Measurements from ENCODE around the gene NDUFB6. TPM values are rescaled to one million over a fixed set of nuclear protein-coding genes. Genes with fewer than 3 reads are reported as not detected.
A peak's percentile ranks its signal among the peaks of the same experiment; 100 is the strongest.

NDUFB6 gene
- total and polyA plus RNA-seq, 2 donors (not counting 1 experiment from before 2014, with no cell fraction given), result 35.5 to 60.9 TPM

DNA sequence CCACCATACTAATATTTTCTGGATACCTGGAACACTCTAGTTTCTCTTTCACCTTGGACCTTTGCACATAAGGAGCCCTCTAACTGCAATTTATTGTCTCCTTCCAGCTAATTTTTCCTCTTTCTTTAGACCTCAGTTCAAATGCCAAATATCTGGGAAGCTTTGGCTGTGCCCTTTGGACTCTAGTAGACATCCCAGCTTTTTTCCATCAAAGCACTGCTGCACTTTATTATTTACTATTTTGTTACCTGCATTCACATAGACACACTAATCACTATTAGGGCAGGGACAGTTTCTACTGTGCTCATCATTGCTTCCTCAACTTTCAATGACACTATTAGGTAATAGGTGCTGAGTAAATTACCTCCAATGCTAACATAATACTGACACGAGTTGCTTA is 49.0 kb downstream of the NDUFB6 start:
- Histone ChIP-seq H3K4me1 (ENCODE audit: control insufficient read depth, extremely low read depth, insufficient read depth, low read length) (no peaks in the 10 kb centered on the region), H3K9me3 (ENCODE audit: control insufficient read depth, insufficient read depth, low read depth, low read length) (no peaks in the 10 kb centered on the region), H3K36me3 (ENCODE audit: control insufficient read depth, insufficient read depth, low read length) (no peaks in the 10 kb centered on the region), H3K27me3 (ENCODE audit: control insufficient read depth, insufficient read depth, low read length) (no peaks in the 10 kb centered on the region), H3K9ac (ENCODE audit: insufficient read depth, low read length) (no peak overlapping the region), H3K79me2 (ENCODE audit: control insufficient read depth, insufficient read depth, low read length) (peaks cover 14% of the 10 kb centered on the region), H4K20me1 (ENCODE audit: control insufficient read depth, extremely low read depth, insufficient read depth, low read length) (no peaks in the 10 kb centered on the region), H3K4me3 (replicated peaks in 1 of 4; ENCODE audit: control extremely low read depth in 1 of 4, insufficient read depth in 1 of 4, low read depth in 3 of 4, low read length in 4 of 4) (no peak overlapping the region), H3K27ac (ENCODE audit: insufficient read depth, low read length) (no peak overlapping the region), H2AFZ (ENCODE audit: low read length) (no peak overlapping the region), H3K4me2 (ENCODE audit: extremely low read depth, insufficient read depth, low read length) (peak overlapping the region; percentile 8)
- no peak for DNase-seq (ENCODE audit: low read depth in 2 of 2)
- TF ChIP-seq, protein P1, sequence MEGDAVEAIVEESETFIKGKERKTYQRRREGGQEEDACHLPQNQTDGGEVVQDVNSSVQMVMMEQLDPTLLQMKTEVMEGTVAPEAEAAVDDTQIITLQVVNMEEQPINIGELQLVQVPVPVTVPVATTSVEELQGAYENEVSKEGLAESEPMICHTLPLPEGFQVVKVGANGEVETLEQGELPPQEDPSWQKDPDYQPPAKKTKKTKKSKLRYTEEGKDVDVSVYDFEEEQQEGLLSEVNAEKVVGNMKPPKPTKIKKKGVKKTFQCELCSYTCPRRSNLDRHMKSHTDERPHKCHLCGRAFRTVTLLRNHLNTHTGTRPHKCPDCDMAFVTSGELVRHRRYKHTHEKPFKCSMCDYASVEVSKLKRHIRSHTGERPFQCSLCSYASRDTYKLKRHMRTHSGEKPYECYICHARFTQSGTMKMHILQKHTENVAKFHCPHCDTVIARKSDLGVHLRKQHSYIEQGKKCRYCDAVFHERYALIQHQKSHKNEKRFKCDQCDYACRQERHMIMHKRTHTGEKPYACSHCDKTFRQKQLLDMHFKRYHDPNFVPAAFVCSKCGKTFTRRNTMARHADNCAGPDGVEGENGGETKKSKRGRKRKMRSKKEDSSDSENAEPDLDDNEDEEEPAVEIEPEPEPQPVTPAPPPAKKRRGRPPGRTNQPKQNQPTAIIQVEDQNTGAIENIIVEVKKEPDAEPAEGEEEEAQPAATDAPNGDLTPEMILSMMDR (conservative IDR thresholded peaks at IDR 0.05 in 1 of 2, IDR thresholded peaks at IDR 0.05 in 1 of 2; ENCODE audit: low read depth in 1 of 2, low read length in 2 of 2), result no peak
- no peak for TF ChIP-seq EZH2 (IDR thresholded peaks at IDR 0.05; ENCODE audit: low read length, missing control alignments)

DNA sequence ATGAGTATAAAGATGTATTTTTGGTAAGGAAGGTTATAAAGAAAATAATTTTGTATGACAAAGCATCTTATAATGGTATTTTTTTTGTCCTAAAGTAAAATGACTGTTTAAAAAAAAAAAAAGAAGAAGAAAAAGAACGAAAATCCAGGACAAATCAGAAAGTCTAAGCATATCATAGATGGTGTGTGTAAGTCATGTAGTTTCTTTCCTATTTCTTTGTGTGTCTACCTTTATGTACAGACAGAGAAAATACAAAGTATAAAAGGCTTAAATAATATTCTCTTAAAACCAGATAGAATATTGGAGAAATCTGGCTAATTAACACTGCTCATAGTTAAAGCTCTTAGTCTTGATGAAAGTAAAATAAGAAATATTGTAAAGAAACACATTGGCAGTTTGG is 54.7 kb downstream of the NDUFB6 start:
- Histone ChIP-seq H3K9ac (ENCODE audit: insufficient read depth, low read length) (no peak overlapping the region), H3K27me3 (ENCODE audit: control insufficient read depth, insufficient read depth, low read length) (no peaks in the 10 kb centered on the region), H3K79me2 (ENCODE audit: control insufficient read depth, insufficient read depth, low read length) (no peaks in the 10 kb centered on the region), H3K4me3 (replicated peaks in 1 of 4; ENCODE audit: control extremely low read depth in 1 of 4, insufficient read depth in 1 of 4, low read depth in 3 of 4, low read length in 4 of 4) (no peak overlapping the region), H3K4me1 (ENCODE audit: control insufficient read depth, extremely low read depth, insufficient read depth, low read length) (no peaks in the 10 kb centered on the region), H3K36me3 (ENCODE audit: control insufficient read depth, insufficient read depth, low read length) (no peaks in the 10 kb centered on the region), H2AFZ (ENCODE audit: low read length) (no peak overlapping the region), H4K20me1 (ENCODE audit: control insufficient read depth, extremely low read depth, insufficient read depth, low read length) (no peaks in the 10 kb centered on the region), H3K27ac (ENCODE audit: insufficient read depth, low read length) (no peak overlapping the region), H3K9me3 (ENCODE audit: control insufficient read depth, insufficient read depth, low read depth, low read length) (no peaks in the 10 kb centered on the region), H3K4me2 (ENCODE audit: extremely low read depth, insufficient read depth, low read length) (no peak overlapping the region)
- TF ChIP-seq, protein P1 (conservative IDR thresholded peaks at IDR 0.05 in 1 of 2, IDR thresholded peaks at IDR 0.05 in 1 of 2; ENCODE audit: low read depth in 1 of 2, low read length in 2 of 2), result no peak
- no peak for TF ChIP-seq EZH2 (IDR thresholded peaks at IDR 0.05; ENCODE audit: low read length, missing control alignments)
- DNase-seq (ENCODE audit: low read depth in 2 of 2), result no peak

DNA sequence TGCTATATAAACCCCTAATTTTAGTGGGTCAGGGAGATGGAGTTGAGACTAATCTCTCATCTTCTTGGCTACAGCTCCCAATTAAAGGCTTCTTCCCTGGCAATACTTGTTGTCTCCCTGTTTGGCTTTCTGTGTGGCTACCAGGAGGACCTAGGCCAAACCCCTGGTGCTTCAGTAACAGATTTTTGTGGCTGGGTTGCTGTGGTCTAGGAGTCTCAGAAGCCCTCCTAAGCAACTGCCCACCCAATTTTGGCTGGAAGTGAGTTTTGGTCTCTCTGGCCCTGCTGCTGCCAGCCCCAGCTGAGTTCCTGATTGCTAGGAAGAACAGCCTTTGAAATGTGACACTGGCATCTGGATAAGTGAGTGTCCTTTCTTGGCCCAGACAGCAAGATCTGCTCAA is 56.7 kb downstream of the NDUFB6 start:
- Histone ChIP-seq H3K9me3 (ENCODE audit: control insufficient read depth, insufficient read depth, low read depth, low read length) (no peaks in the 10 kb centered on the region), H3K4me3 (replicated peaks in 1 of 4; ENCODE audit: control extremely low read depth in 1 of 4, insufficient read depth in 1 of 4, low read depth in 3 of 4, low read length in 4 of 4) (no peak overlapping the region), H3K4me2 (ENCODE audit: extremely low read depth, insufficient read depth, low read length) (no peak overlapping the region), H2AFZ (ENCODE audit: low read length) (no peak overlapping the region), H3K79me2 (ENCODE audit: control insufficient read depth, insufficient read depth, low read length) (no peaks in the 10 kb centered on the region), H3K4me1 (ENCODE audit: control insufficient read depth, extremely low read depth, insufficient read depth, low read length) (no peaks in the 10 kb centered on the region), H3K27ac (ENCODE audit: insufficient read depth, low read length) (no peak overlapping the region), H3K9ac (ENCODE audit: insufficient read depth, low read length) (no peak overlapping the region), H3K36me3 (ENCODE audit: control insufficient read depth, insufficient read depth, low read length) (no peaks in the 10 kb centered on the region), H3K27me3 (ENCODE audit: control insufficient read depth, insufficient read depth, low read length) (no peaks in the 10 kb centered on the region), H4K20me1 (ENCODE audit: control insufficient read depth, extremely low read depth, insufficient read depth, low read length) (no peaks in the 10 kb centered on the region)
- no peak for DNase-seq (ENCODE audit: low read depth in 2 of 2)
- TF ChIP-seq EZH2 (IDR thresholded peaks at IDR 0.05; ENCODE audit: low read length, missing control alignments), result no peak
- TF ChIP-seq, protein P1 (conservative IDR thresholded peaks at IDR 0.05 in 1 of 2, IDR thresholded peaks at IDR 0.05 in 1 of 2; ENCODE audit: low read depth in 1 of 2, low read length in 2 of 2), result no peak

Measured in fibroblast of lung (primary cell).